Kidney (tissue), 14 donors: ENCODE results near the gene PLEKHA3. TPM values are rescaled to one million over a fixed set of nuclear protein-coding genes. Genes with fewer than 3 reads are reported as not detected.
"Not testable (repeated sequence)": the region's sequence is repeated elsewhere in the genome, so short reads cannot be mapped to it uniquely, and the experiment has no call there.

Experiments used
- DNase-seq, 5 donors: peaks; one replicate each; pipeline ENCODE4 v3.0.0-alpha.2; 2013 to 2020
- FAIRE-seq: peaks from 2 replicates; lab custom pipeline; 2012; peaks lifted over from hg19 to GRCh38; lab: Jason Lieb, UNC
- H3K27ac ChIP-seq, 2 donors: one replicate each; pipeline ENCODE4 v1.7.0; 2013; ENCODE audit warnings: low read depth in 2 of 2, low read length in 2 of 2, inconsistent platforms in 1 of 2
- H3K27me3 ChIP-seq: one replicate; pipeline ENCODE4 v1.7.1; 2013; ENCODE audit warnings: low read length, inconsistent platforms; ENCODE audit not compliant: control insufficient read depth, insufficient read depth
- H3K36me3 ChIP-seq, 3 donors: one replicate each; pipeline versions ENCODE4 v1.7.0 to v1.7.1; 2013; ENCODE audit warnings: low read length in 3 of 3, control low read depth in 1 of 3, inconsistent platforms in 1 of 3; ENCODE audit not compliant: insufficient read depth in 3 of 3, control insufficient read depth in 2 of 3
- H3K4me1 ChIP-seq, 3 donors: one replicate each; pipeline versions ENCODE4 v1.7.0 to v1.7.1; 2013; ENCODE audit warnings: low read length in 3 of 3, inconsistent platforms in 1 of 3, low read depth in 1 of 3; ENCODE audit not compliant: control insufficient read depth in 2 of 3, insufficient read depth in 2 of 3
- H3K4me3 ChIP-seq, 3 donors: one replicate each; pipeline versions ENCODE4 v1.7.0 to v1.8.1; 2013; ENCODE audit warnings: low read length in 3 of 3, control low read depth in 1 of 3, inconsistent platforms in 1 of 3
- H3K9ac ChIP-seq, 3 donors: one replicate each; pipeline versions ENCODE4 v1.7.0 to v1.7.1; 2013; ENCODE audit warnings: low read length in 3 of 3, control low read depth in 1 of 3, inconsistent platforms in 1 of 3
- H3K9me3 ChIP-seq, 3 donors: one replicate each; pipeline versions ENCODE4 v1.7.0 to v1.7.1; 2013; ENCODE audit warnings: low read length in 3 of 3, control low read depth in 1 of 3, inconsistent platforms in 1 of 3; ENCODE audit not compliant: control insufficient read depth in 2 of 3, insufficient read depth in 1 of 3
- CTCF ChIP-seq: IDR thresholded peaks from 3 replicates; pipeline ENCODE4 v1.5.1; 2012; ENCODE audit warnings: mild to moderate bottlenecking, moderate library complexity, borderline replicate concordance; ENCODE audit not compliant: insufficient read depth; ENCODE audit errors: extremely low read depth
- intact Hi-C: fragments of 100-400 bp; cut with DNase I; formaldehyde crosslinking; loops from one replicate; pipeline ENCODE4 v1.11.1; 2022
- polyA plus RNA-seq: library from polyadenylated mRNA; stranded (reverse); fragments of 350-450 nt; fragmentation: Illumina TruSeq; extraction: RNeasy Lipid Tissue Mini Kit (QIAGEN cat#74804); gene quantifications from one replicate; pipeline ENCODE4 v1.2.3, GENCODE V29; 2014; ENCODE audit warnings: low read depth, low replicate concordance; ENCODE audit not compliant: insufficient read depth
- total RNA-seq: library from RNA; stranded (reverse); fragmentation: NEBNext Ultra II Directional; extraction: Animal tissue kit (Norgen Biotek cat#: 25700); gene quantifications from one replicate; pipeline ENCODE4 v1.2.1, GENCODE V29; 2021
- donor health status: control.
- donor health status: control.
- donor health status: control.
- donor health status: control.
- donor health status: control.
- donor health status: DM: yes; HTN: yes; CAD: no.
- donor health status: Normal renal cell carcinoma (clear cell type).

PLEKHA3 gene
- total and polyA plus RNA-seq, 2 donors from 2014 or later, result 9.4 to 34.2 TPM

- Histone ChIP-seq H3K4me1 (peaks cover 0 to 4% (median 0%) of the 10 kb centered on the region in 3 donors), H3K27me3 (no peaks in the 10 kb centered on the region), H3K27ac (no peak overlapping the region), H3K9me3 (no peaks in the 10 kb centered on the region), H3K9ac (peak overlapping the region; percentile 45 to 67 (median 57)), H3K4me3 (peak overlapping the region; percentile 74 to 90 (median 80)), H3K36me3 (no peaks in the 10 kb centered on the region)
- FAIRE-seq (no peak), DNase-seq (no peak)
- intact Hi-C loops, result no loop called here
- no peak for TF ChIP-seq CTCF
These were observed 43.4 kb downstream of the PLEKHA3 start for GRCh38 chr2:178523596-178524134.

- intact Hi-C loops, H3K9me3 ChIP-seq, FAIRE-seq, H3K4me3 ChIP-seq, DNase-seq, H3K4me1 ChIP-seq, H3K27me3 ChIP-seq, H3K36me3 ChIP-seq, H3K9ac ChIP-seq, H3K27ac ChIP-seq: not testable (repeated sequence)
These were observed 44.8 kb downstream of the PLEKHA3 start for GRCh38 chr2:178525010-178525409.

GRCh38 chr2:178525460-178525859 lies 45.2 kb downstream of the PLEKHA3 start:
- H3K27me3 ChIP-seq, H3K4me3 ChIP-seq, H3K9me3 ChIP-seq, DNase-seq, FAIRE-seq, H3K4me1 ChIP-seq, H3K27ac ChIP-seq, H3K36me3 ChIP-seq, intact Hi-C loops, H3K9ac ChIP-seq: not testable (repeated sequence)

GRCh38 chr2:178526256-178526655 lies 46.0 kb downstream of the PLEKHA3 start:
- intact Hi-C loops, result no loop called here
- FAIRE-seq, result no peak

More at GRCh38 chr2:178526256-178526655, 46.0 kb downstream of the PLEKHA3 start:
- peaks cover 0 to under 1% (median 0%) of the 10 kb centered on the region in 3 donors for H3K36me3 ChIP-seq
- H3K27me3 ChIP-seq, result no peaks in the 10 kb centered on the region
- H3K4me3 ChIP-seq, result no peak overlapping the region
- H3K4me1 ChIP-seq, result peaks cover 0 to 4% (median 0%) of the 10 kb centered on the region in 3 donors
- no peak for DNase-seq
- no peaks in the 10 kb centered on the region for H3K9me3 ChIP-seq
- no peak overlapping the region for H3K27ac ChIP-seq
- no peak for TF ChIP-seq CTCF
- H3K9ac ChIP-seq, result no peak overlapping the region
